Choroid plexus epithelial cell (primary cell): ENCODE measurements around the gene ZFP1.

Source experiments
- DNase-seq: peaks from one replicate; pipeline ENCODE4 v3.0.0-alpha.2; 2010; ENCODE audit warnings: low read depth
- H3K4me3 ChIP-seq: 2 replicates; pipeline ENCODE4 v1.5.1; 2011; ENCODE audit warnings: low read depth, mild to moderate bottlenecking, control low read depth, low read length, moderate library complexity
- CTCF ChIP-seq: conservative IDR thresholded peaks from 2 replicates; pipeline ENCODE4 v1.5.1; 2011; ENCODE audit warnings: low read depth, mild to moderate bottlenecking, control low read depth, inconsistent platforms, low read length, moderate library complexity

ZFP1 gene

GRCh38 chr16:75169899-75170405 is 21.6 kb downstream of the ZFP1 start:
- DNase-seq, result no peak
- H3K4me3 ChIP-seq, result no peak overlapping the region
- no peak for TF ChIP-seq CTCF

- no peak for TF ChIP-seq CTCF
- no peak overlapping the region for H3K4me3 ChIP-seq
- no peak for DNase-seq
Observed at GRCh38 chr16:75172578-75172977, 24.3 kb downstream of the ZFP1 start.

GRCh38 chr16:75175074-75175473 is 26.8 kb downstream of the ZFP1 start:
- TF ChIP-seq CTCF, result no peak
- no peak overlapping the region for H3K4me3 ChIP-seq
- DNase-seq, result no peak

- no peak for TF ChIP-seq CTCF
- no peak overlapping the region for H3K4me3 ChIP-seq
- DNase-seq, result no peak
Observed at GRCh38 chr16:75176926-75177325, 28.6 kb downstream of the ZFP1 start.

GRCh38 chr16:75179208-75179607 is 30.9 kb downstream of the ZFP1 start:
- no peak overlapping the region for H3K4me3 ChIP-seq
- no peak for DNase-seq
- no peak for TF ChIP-seq CTCF

GRCh38 chr16:75181630-75182029 is 33.3 kb downstream of the ZFP1 start:
- TF ChIP-seq CTCF, result no peak
- no peak for DNase-seq
- no peak overlapping the region for H3K4me3 ChIP-seq

- no peak for DNase-seq
- no peak overlapping the region for H3K4me3 ChIP-seq
- TF ChIP-seq CTCF, result no peak
Observed at GRCh38 chr16:75188832-75189477, 40.6 kb downstream of the ZFP1 start.
